Colonic mucosa (tissue), 4 donors: Measurements from ENCODE around the gene IFI27L2. TPM values are rescaled to one million over a fixed set of nuclear protein-coding genes. Genes with fewer than 3 reads are reported as not detected.

Experiments used
- DNase-seq: peaks from one replicate; pipeline ENCODE4 v3.0.0-alpha.2; 2020
- H3K27ac ChIP-seq: fragments of 200-600 bp; one replicate; pipeline ENCODE4 v1.8.0; 2021
- H3K27me3 ChIP-seq: fragments of 200-600 bp; one replicate; pipeline ENCODE4 v1.8.0; 2021
- H3K36me3 ChIP-seq: fragments of 200-600 bp; one replicate; pipeline ENCODE4 v1.8.0; 2021
- H3K4me1 ChIP-seq: fragments of 200-600 bp; one replicate; pipeline ENCODE4 v1.8.0; 2021; ENCODE audit warnings: mild to moderate bottlenecking
- H3K4me3 ChIP-seq: fragments of 200-600 bp; one replicate; pipeline ENCODE4 v1.8.0; 2021
- H3K9ac ChIP-seq, 2 donors: one replicate each; pipeline ENCODE4 v1.7.0; 2013; ENCODE audit warnings: control low read depth in 2 of 2, low read depth in 2 of 2, low read length in 2 of 2
- H3K9me3 ChIP-seq: fragments of 200-600 bp; one replicate; pipeline ENCODE4 v1.8.0; 2021
- CTCF ChIP-seq: fragments of 200-600 bp; IDR thresholded peaks from one replicate; pipeline ENCODE4 v1.8.0; 2022; ENCODE audit warnings: antibody characterized with exemption, mild to moderate bottlenecking
- intact Hi-C: fragments of 100-400 bp; cut with DNase I; formaldehyde crosslinking; loops from one replicate; pipeline ENCODE4 v1.14.1; 2022
- total RNA-seq, 2 donors: library from RNA; stranded (reverse); fragmentation: NEBNext Ultra II Directional in 1 of 2; extraction: Animal tissue kit (Norgen Biotek cat#: 25700) in 1 of 2; gene quantifications; one replicate each; pipeline ENCODE4 v1.2.1, GENCODE V29; 2021
- donor health status: healthy.
- donor health status: DM: no; HTN: no; CAD: no.
- donor health status: DM: no; HTN: no; CAD: no.

The IFI27L2 gene
- total RNA-seq, 2 donors from 2014 or later = 27.6 to 51.4 TPM

DNA sequence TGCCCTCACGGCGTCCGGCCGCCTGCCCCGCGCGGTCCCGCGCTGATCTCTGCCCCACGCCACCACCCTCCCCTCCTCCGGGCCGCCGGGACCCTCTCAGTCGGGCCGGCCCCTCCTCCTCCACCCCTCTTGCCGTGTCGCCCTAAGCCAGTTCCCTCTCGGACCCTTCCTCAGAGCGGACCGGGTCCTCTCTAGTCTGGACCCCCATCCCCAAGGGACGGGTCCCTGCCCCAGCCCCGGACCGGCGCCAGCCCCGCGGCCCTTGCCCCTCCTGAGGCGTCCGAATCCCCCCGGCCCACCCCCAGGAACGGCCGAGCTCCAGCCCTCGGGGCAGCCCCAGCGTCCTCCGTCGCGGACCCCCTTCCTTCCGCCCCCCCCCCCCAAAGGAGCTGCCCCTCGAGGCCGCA is 45.2 kb upstream of the IFI27L2 start:
- no peaks in the 10 kb centered on the region for H3K4me1 ChIP-seq
- DNase-seq = no peak
- intact Hi-C loops = loop anchor here (5.0 kb wide), 2 partner anchors 37 to 137 kb away; no protein-coding TSS in a partner anchor
- H3K27ac ChIP-seq = no peak overlapping the region
- peak overlapping the region; percentile 54 for H3K4me3 ChIP-seq
- H3K9me3 ChIP-seq = no peaks in the 10 kb centered on the region
- H3K9ac ChIP-seq = no peak overlapping the region
- peaks cover 27% of the 10 kb centered on the region for H3K27me3 ChIP-seq
- no peaks in the 10 kb centered on the region for H3K36me3 ChIP-seq
- no peak for TF ChIP-seq CTCF

GRCh38 chr14:94173885-94174603 is 44.6 kb upstream of the IFI27L2 start, which contains the start of gene PPP4R4:
PPP4R4 (plus strand) TSS chr14:94174322; CDS start chr14:94174466, 144 bp downstream.
- Histone ChIP-seq H3K27ac (no peak within 1 kb of the TSS), H3K36me3 (no peaks in the 10 kb centered on the region), H3K4me1 (no peaks in the 10 kb centered on the region), H3K9me3 (no peaks in the 10 kb centered on the region), H3K27me3 (peaks cover 27% of the 10 kb centered on the region), H3K4me3 (peak within 1 kb of the TSS; percentile 54), H3K9ac (peak within 1 kb of the TSS in 1 of 2 donors; percentile 6)
- peak; percentile 79 for DNase-seq
- TF ChIP-seq CTCF = no peak
- intact Hi-C loops = no loop called here

DNA sequence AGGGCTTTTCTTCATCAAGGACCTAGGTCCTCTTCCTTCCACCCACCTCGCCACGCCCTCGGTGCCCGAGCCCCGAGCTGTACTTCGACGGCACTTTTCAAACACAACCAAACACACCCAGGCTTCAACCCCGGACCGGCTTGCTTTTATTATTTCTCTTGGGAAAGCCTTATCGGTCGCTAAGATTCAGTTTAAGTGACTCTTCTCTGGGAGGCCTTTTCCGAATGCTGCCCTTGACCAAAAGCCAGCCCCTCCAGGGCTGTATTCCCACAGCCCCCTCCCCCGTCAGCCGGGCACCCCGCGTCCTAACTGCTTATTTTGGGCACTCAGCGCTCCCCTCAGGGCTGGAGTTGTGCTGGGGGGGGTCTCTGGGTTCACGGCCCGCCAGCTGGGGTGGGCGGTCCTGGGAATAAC is 44.1 kb upstream of the IFI27L2 start:
- Histone ChIP-seq H3K9me3 (no peaks in the 10 kb centered on the region), H3K4me3 (peak overlapping the region; percentile 54), H3K9ac (peak overlapping the region in 1 of 2 donors; percentile 6), H3K4me1 (no peaks in the 10 kb centered on the region), H3K27me3 (peaks cover 27% of the 10 kb centered on the region), H3K36me3 (no peaks in the 10 kb centered on the region), H3K27ac (no peak overlapping the region)
- intact Hi-C loops = no loop called here
- DNase-seq = peak; percentile 25
- no peak for TF ChIP-seq CTCF

DNA sequence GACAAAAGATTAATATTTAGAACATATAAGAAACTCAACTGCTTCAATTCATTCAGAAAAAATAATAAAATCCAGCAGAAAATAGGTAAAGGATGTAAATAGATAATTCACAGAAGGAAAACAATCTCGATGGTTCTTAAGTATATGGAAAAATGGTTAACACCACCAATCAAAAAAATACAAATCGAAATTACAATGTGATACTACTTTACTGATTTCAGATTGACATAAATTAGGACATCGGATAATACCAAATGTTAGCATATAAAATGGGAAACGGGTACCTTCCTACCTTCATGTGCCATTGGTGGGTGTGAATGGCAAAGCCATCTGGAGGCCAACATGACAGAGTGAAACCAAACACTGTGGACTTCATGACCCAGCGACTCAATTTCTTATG is 43.1 kb upstream of the IFI27L2 start:
- no peak for TF ChIP-seq CTCF
- Histone ChIP-seq H3K36me3 (no peaks in the 10 kb centered on the region), H3K9me3 (no peaks in the 10 kb centered on the region), H3K4me1 (no peaks in the 10 kb centered on the region), H3K27ac (no peak overlapping the region), H3K27me3 (peaks cover 27% of the 10 kb centered on the region), H3K4me3 (no peak overlapping the region), H3K9ac (no peak overlapping the region)
- no peak for DNase-seq
- intact Hi-C loops = no loop called here

DNA sequence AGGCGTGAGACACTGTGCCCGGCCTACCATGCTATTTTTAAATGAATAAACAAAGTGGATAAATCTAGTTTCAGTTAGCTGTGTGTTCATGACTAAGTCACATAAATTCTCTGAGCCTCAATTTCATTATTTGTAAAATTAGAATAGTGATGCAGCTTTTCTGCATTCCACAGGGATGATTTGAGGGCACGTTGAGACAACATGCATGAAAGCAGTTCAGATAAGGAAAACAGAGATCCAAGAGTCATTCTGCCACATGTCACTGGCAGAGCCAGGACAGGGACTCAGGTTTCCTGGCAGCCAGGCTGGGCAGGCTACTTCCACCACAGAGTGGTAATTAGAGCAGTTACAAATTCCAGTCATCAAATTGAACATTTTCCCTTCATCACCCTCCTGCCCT is 41.8 kb upstream of the IFI27L2 start:
- Histone ChIP-seq H3K4me3 (no peak overlapping the region), H3K27me3 (peaks cover 18% of the 10 kb centered on the region), H3K9ac (no peak overlapping the region), H3K9me3 (no peaks in the 10 kb centered on the region), H3K4me1 (no peaks in the 10 kb centered on the region), H3K27ac (no peak overlapping the region), H3K36me3 (no peaks in the 10 kb centered on the region)
- intact Hi-C loops = no loop called here
- DNase-seq = no peak
- no peak for TF ChIP-seq CTCF
